PC-9 (cell line): ENCODE data around the gene MPZL2.
A peak's percentile ranks its signal among the peaks of the same experiment; 100 is the strongest.

ENCODE experiments used
- CTCF ChIP-seq: fragments of 200-600 bp; sonication (generic); conservative IDR thresholded peaks from 2 replicates; pipeline ENCODE4 v1.6.1; 2017; ENCODE audit warnings: mixed run types, antibody characterized with exemption, mild to moderate bottlenecking, moderate library complexity
- EZH2 ChIP-seq: fragments of 200-600 bp; sonication (generic); IDR thresholded peaks from 2 replicates; pipeline ENCODE4 v1.8.0; 2017; ENCODE audit warnings: antibody characterized with exemption, low read depth

DNA sequence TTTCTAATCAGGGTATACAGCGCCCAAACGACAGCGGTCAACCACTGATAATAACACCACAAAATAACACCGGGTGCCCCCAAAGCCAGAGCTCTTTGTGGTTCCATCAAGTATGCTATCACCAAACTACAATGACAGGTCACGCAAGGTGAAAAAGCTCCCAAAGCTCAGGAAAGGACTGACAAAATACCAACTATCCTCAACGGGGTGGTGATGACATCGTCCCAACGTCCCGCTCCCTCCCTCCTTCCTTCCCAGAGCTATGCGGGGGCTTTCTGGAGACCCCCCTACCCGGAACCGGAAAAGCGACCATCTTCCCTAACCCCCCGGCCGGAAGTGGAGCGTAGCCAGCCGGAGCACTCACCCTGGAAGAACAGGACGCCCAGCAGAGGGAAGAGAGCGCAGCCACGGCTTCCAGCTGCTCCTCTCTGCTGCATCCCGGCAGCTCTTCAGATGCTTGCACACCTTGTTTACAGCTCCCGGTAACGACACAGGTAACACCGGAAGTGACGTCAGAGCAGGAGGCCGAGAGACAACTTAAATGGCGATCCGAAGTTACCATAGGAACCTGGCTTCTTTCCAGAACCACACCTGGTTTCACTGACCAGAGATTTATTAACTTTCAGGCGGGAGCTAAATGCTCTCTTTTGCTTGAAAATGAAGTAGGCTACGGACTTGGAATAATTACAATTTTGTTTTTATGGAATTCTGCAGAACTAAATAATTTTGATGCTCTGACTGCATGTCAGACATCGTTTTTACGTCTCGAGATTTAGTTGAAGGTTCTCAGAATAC is 12.0 kb downstream of the MPZL2 start, which contains the start of gene MPZL3:
- TF ChIP-seq CTCF (0 out of 2 replicates have a peak, but pooled peaks have one; percentile 2), EZH2 (no peak)
